GM20000 (cell line): Measurements from ENCODE around the gene DHX16.
"Not testable (repeated sequence)": the region's sequence is repeated elsewhere in the genome, so short reads cannot be mapped to it uniquely, and the experiment has no call there.

ENCODE experiments used
- DNase-seq: peaks from one replicate; pipeline ENCODE4 v3.0.0; 2012; ENCODE audit warnings: low spot score
- CTCF ChIP-seq: IDR thresholded peaks from 2 replicates; pipeline ENCODE4 v1.5.1; 2012; ENCODE audit warnings: mild to moderate bottlenecking, control low read depth; ENCODE audit errors: extremely low read depth, missing control alignments

The DHX16 gene

GRCh38 chr6:30672445-30673253 lies at the start of gene DHX16:
Gene DHX16 (minus strand): TSS chr6:30673006. CDS start chr6:30672841, 165 bp downstream.
- peak; percentile 74 for TF ChIP-seq CTCF
- DNase-seq: peak; percentile 93

GRCh38 chr6:30722025-30722279 lies 49.1 kb upstream of the DHX16 start:
- DNase-seq: not testable (repeated sequence)

GRCh38 chr6:30721198-30722024 lies 48.6 kb upstream of the DHX16 start:
- peak; percentile 93 for DNase-seq
- peak; percentile 17 for TF ChIP-seq CTCF

GRCh38 chr6:30720738-30721197 lies 48.0 kb upstream of the DHX16 start:
- TF ChIP-seq CTCF: no peak
- DNase-seq: peak; percentile 63

GRCh38 chr6:30719791-30720737 lies 47.3 kb upstream of the DHX16 start, which contains the start of gene TUBB:
Gene TUBB (plus strand): TSS chr6:30720352. CDS start chr6:30720507, 155 bp downstream.
- no peak for TF ChIP-seq CTCF
- peak; percentile 89 for DNase-seq

- no peak for TF ChIP-seq CTCF
- DNase-seq: no peak
Observed at GRCh38 chr6:30719356-30719755, 46.5 kb upstream of the DHX16 start.

- not testable (repeated sequence) for DNase-seq
Observed at GRCh38 chr6:30717845-30718720, 45.3 kb upstream of the DHX16 start.
